GM19240 (cell line): ENCODE data around the gene UTRN.

Experiments used
- DNase-seq: peaks from one replicate; pipeline ENCODE4 v3.0.0; 2011; ENCODE audit warnings: low spot score; ENCODE audit not compliant: insufficient read length

UTRN gene

GRCh38 chr6:144311361-144311760 is 26.2 kb downstream of the UTRN start:
- no peak for DNase-seq

DNA sequence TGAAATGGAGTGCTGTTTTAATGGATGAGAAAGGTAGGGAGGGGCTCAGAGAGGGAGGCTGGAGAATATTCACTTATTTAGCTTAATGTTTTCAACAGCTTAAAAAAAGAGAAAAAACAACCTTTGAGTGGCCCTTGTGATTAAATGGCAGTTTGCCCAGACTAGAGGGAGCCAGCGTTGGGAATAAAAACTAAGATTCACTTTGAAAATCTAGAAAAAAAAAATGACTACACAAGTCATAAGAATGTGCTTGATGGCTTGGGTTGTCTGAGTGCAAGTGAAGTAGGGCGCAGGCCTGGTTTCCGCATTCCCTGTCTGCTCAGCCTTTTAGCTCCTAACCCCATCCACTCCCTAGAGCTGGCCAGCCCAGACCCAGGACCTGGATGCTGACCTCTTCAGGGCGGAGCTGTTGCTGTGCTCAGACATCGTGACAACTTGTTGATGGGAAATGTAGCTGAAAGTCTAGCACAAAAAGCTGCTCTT is 28.9 kb downstream of the UTRN start:
- no peak for DNase-seq

DNA sequence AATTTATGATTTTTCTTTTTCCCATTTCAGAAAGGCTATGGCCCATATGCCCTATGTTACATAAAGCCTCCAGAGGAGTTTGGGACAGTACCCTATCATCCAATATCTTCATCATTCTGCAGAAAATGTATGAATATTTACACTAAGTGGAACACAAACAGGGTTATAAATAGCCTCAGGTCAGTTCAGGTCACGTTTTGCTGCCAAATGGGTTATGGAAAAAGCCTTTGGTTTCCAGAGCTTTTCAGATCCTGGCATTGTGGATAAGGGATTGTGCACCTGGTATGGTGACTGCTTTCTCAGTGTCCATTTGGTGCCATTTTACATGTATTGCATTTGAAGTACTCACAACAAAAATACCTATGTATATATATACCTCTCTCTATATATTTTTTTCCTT is 29.4 kb downstream of the UTRN start:
- DNase-seq = no peak

- DNase-seq = no peak
Observed at GRCh38 chr6:144315226-144315980, 30.3 kb downstream of the UTRN start.

- DNase-seq = no peak
Observed at GRCh38 chr6:144315981-144316861, 31.1 kb downstream of the UTRN start.

DNA sequence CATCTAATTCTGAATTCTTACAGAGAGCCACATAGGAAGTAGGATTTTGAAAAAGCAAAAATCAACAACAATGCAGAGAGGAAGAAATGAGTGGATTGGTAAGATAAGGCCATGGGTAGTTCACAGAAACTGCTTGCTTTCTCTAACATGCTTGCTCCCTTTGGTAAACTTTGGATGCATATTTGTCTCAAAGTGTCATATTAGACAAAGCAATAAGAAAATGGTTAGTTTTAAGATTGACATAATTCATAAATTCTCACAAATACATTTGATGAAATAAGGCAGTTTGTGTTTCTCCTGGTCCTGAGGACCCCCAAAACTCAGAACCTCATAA is 31.7 kb downstream of the UTRN start:
- no peak for DNase-seq

GRCh38 chr6:144317736-144318135 is 32.6 kb downstream of the UTRN start:
- no peak for DNase-seq

GRCh38 chr6:144319211-144319610 is 34.1 kb downstream of the UTRN start:
- no peak for DNase-seq

DNA sequence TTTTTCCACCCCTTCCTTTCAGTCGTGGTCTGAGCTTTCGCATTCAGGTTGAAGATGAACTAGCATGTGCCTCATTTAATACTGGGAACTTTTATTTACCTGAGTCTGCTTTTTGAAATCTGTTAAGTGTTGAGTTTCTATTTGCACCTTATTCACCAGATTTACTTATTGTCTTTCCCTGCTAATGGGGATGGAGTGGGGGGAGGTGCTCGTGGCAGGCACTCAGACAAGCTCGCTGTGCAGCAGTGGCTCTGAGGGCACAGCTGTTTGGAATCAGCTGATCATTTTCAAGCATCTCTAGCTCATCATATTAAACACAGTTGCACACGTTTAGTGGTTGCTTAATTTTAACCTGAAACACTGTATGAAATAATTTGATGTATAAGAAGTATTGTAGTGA is 35.6 kb downstream of the UTRN start:
- DNase-seq = no peak

DNA sequence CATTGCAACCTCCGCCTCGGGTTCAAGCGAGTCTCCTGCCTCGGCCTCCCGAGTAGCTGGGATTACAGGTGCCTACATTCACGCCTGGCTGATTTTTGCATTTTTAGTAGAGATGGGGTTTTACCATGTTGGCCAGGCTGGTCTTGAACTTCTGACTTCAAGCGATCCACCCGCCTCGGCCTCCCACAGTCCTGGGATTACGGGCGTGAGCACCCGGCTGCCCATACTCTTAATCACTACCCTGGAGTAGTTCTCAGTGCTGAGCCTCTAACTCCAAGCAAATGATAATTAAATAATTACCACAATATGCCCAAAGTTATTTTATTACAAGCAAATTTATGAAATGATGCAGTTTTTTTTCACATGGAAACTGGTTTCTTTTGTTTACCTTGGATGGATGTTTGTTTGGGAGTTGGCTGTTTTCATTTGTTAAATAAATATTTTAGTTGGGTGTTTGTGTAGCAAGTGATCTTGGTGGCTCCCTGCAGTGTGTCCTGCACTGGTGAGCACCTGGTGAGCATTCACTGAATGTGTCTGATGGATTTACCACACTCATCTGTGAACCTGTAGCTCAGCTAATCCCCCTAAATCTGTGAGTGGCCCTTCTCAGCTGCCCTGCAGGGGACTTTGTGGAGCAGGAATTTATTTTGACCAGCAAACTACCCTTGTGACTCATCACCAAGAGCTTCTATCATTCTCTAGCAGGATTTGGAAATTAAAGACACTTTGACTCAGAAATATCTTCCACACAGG is 36.9 kb downstream of the UTRN start:
- DNase-seq = no peak

- no peak for DNase-seq
Observed at GRCh38 chr6:144325232-144325631, 40.1 kb downstream of the UTRN start.

GRCh38 chr6:144326393-144326792 is 41.3 kb downstream of the UTRN start:
- DNase-seq = no peak

DNA sequence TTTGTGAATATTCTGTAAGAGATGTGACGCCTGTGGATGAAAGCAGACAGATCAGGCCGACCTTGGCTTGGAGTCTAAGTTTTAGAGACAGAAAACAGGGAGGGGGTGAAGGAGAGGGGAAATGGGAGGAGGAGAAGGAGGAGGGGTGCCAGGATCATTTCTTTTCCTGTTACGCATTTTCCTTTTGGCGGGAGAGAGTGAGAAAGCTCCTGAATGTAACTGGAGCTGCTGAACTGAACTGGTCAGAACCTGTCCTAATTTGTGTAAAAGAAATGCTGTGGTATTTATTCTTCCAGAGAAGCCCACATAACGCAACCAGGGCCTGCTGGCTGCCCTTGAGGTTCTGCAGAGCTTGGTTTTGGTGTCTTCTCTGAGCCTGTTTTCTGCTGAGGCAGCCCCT is 41.9 kb downstream of the UTRN start:
- no peak for DNase-seq

DNA sequence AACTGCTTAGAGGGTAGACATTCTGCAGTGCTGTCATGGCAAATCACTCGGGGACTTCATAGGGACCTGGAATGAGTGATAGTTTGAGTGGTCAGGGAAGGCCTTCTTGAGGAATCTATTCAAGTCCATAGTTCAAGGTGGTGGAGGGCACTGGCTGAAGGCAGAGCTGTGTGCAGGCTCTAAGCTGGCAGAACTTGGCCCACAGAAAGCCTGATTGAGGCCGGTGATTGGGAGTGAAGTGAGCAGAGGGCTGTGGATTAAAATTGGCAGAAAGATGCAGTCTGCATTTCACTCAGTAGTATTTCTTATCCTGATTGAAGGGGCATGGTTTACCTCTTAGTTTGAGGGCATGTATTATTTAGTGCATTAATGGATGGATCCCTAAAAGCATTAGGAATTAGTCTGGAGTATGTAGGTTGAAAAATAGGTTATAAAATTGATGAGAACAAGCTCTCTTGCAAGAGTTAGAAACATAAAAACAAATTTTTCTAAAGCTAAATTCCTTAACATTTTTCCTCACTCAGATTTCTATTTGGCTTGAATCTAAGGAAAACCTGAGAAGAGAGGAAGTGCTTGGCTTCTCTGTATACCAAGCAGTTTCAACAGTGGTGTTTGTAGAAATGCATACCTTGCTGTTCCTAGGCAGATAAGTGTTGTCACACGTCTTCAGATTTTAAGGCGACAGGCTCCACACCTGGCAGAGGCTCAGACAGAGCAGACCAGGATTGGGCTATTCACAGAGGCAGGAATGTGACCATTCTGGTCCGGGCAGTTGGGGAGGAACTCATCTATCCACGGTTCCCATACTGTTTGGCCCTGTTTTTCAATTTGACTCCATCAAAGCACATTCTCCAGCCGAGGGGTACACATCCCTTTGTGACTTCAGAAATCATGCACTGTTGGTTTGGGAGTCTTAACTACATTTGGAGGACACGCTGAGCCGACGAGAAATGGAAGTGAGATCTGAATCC is 45.2 kb downstream of the UTRN start:
- no peak for DNase-seq

DNA sequence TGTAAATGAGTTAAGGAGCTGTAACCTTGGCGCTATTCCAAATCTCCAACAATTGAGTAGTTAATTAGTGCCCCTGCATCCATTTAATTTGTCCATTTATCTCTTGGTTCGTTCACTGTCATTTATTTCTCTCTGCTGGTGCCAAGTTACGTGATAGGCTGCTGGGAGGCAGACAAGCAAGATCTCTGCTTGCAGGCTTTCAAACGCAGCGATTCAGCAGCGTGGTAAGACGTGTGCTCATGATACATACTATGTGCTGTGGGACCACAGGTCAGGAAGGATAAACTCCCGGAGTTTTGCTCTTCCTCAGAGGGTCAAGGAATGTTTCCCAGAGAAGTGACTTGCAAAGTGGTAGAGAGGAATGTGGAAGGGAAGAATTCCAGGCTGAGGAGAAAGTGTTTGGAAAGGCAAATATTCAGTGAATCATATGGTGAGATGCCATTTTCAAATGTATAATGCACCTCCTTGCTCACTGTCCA is 46.4 kb downstream of the UTRN start:
- DNase-seq = no peak

- DNase-seq = no peak
Observed at GRCh38 chr6:144332177-144332576, 47.0 kb downstream of the UTRN start.

DNA sequence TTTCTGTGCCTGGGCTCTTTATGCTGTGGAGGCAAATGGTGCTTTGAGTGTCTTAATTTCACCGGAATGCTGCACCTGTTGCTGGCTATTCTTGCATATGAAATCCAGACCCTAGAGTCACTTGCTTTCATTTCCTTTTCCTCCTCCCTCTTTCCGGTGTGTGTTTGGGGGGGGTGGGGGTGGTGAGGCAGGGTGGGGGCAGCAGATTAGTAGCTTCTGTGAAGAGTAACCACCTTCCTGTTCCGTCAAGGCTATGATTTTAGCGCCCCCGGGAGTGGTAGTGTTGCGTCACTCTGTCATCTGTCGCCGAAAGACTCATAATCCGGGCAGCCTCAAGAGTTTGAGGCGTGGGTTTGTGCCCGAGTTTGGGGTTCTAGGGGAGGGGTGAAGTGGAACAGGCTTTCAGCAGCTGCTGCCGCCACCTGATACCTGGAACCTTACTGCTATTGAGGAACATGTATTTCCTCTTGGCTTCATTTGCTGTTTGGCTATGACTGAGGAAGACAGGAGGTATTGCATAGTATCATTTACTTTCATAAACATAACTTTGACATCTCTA is 49.1 kb downstream of the UTRN start:
- no peak for DNase-seq
